ENCODE results near the gene SGK1. TPM values are rescaled to one million over a fixed set of nuclear protein-coding genes. Genes with fewer than 3 reads are reported as not detected.
A peak's percentile ranks its signal among the peaks of the same experiment; 100 is the strongest.

SGK1 gene
- total RNA-seq, 4 donors from 2014 or later: 46.2 to 1,239 (median 876) TPM

GRCh38 chr6:134166511-134167261, 151.2 kb downstream of the SGK1 start:
- peaks cover 0 to 15% (median 0%) of the 10 kb centered on the region in 4 donors for H3K4me1 ChIP-seq
- peak; percentile 19 for TF ChIP-seq POLR2A (IDR thresholded peaks at IDR 0.05)
- no peak for TF ChIP-seq EP300 (IDR thresholded peaks at IDR 0.05; ENCODE audit: low read depth)
- peak in 1 of 3 donors; percentile 1 for TF ChIP-seq POLR2AphosphoS5 (IDR thresholded peaks at IDR 0.05)
- in situ Hi-C loops (cut with MboI; ENCODE audit: low pct_ligation_motif_present in 1 of 4, low pct_unique_long_range_greater_than_20kb in 1 of 4, low sequenced_read_pairs in 3 of 4): loop anchor here (5.0 to 25.0 kb wide), 6 partner anchors 471 to 771 kb away; no protein-coding TSS in a partner anchor
- no peak overlapping the region for H3K4me3 ChIP-seq
- H3K27ac ChIP-seq: peak overlapping the region in 2 of 4 donors; percentile 4 to 51
- H3K27me3 ChIP-seq: no peaks in the 10 kb centered on the region
- DNase-seq: no peak
- intact Hi-C loops (cut with DNase I; ENCODE audit: low total_unique reads): no loop called here
- H3K36me3 ChIP-seq: peaks cover 0 to 21% (median 10%) of the 10 kb centered on the region in 4 donors
- H3K9me3 ChIP-seq: no peaks in the 10 kb centered on the region
- 75 to 81% methylated on average over 6 to 7 of the region's 7 CpGs for WGBS, 2 donors (ENCODE audit: low coverage in 1 of 2)

DNA sequence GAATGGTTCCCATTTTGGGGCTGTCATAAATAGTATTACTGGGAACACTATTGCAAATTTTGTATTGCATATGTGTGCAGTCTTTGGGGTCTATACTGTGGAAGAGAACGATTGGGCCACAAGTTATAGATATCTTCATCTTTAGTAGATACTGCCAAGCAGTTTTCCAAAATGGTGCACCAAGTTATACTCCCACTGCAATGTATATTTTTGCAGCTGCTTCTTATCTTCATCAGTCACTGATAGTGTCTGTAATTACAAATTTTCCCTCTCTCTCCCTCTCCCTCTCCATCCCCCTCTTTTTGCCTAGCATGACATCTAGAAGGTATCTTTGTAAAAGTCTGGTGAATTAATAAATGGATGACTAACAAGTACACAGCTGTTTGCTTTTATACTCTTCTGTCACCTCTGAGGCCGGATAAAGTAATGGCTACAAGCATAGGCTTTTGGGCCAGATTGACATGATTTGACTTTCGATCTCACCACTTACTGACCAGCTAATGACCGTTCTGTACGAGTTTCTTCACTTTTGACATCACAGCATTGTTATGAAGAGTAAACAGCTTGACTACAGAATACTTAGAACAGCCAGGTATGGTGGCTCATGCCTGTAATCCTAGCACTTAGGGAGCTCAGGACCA, 152.2 kb downstream of the SGK1 start:
- intact Hi-C loops (cut with DNase I; ENCODE audit: low total_unique reads): no loop called here
- Histone ChIP-seq H3K36me3 (peaks cover 0 to 18% (median 5%) of the 10 kb centered on the region in 4 donors), H3K9me3 (no peaks in the 10 kb centered on the region), H3K4me3 (no peak overlapping the region), H3K27me3 (no peaks in the 10 kb centered on the region), H3K27ac (peak overlapping the region in 2 of 4 donors; percentile 4 to 51), H3K4me1 (peaks cover 0 to 22% (median 0%) of the 10 kb centered on the region in 4 donors)
- in situ Hi-C loops (cut with MboI; ENCODE audit: low pct_ligation_motif_present in 1 of 4, low pct_unique_long_range_greater_than_20kb in 1 of 4, low sequenced_read_pairs in 3 of 4): loop anchor here (5.0 to 25.0 kb wide), 6 partner anchors 472 to 772 kb away; no protein-coding TSS in a partner anchor
- TF ChIP-seq POLR2A (IDR thresholded peaks at IDR 0.05) (no peak), EP300 (IDR thresholded peaks at IDR 0.05; ENCODE audit: low read depth) (no peak), POLR2AphosphoS5 (IDR thresholded peaks at IDR 0.05) (no peak)
- TF ChIP-seq, protein P1, sequence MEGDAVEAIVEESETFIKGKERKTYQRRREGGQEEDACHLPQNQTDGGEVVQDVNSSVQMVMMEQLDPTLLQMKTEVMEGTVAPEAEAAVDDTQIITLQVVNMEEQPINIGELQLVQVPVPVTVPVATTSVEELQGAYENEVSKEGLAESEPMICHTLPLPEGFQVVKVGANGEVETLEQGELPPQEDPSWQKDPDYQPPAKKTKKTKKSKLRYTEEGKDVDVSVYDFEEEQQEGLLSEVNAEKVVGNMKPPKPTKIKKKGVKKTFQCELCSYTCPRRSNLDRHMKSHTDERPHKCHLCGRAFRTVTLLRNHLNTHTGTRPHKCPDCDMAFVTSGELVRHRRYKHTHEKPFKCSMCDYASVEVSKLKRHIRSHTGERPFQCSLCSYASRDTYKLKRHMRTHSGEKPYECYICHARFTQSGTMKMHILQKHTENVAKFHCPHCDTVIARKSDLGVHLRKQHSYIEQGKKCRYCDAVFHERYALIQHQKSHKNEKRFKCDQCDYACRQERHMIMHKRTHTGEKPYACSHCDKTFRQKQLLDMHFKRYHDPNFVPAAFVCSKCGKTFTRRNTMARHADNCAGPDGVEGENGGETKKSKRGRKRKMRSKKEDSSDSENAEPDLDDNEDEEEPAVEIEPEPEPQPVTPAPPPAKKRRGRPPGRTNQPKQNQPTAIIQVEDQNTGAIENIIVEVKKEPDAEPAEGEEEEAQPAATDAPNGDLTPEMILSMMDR (IDR thresholded peaks at IDR 0.05): no peak
- no peak for DNase-seq
- 87 to 93% methylated on average over 4 to 5 of the region's 5 CpGs for WGBS, 2 donors (ENCODE audit: low coverage in 1 of 2)

DNA sequence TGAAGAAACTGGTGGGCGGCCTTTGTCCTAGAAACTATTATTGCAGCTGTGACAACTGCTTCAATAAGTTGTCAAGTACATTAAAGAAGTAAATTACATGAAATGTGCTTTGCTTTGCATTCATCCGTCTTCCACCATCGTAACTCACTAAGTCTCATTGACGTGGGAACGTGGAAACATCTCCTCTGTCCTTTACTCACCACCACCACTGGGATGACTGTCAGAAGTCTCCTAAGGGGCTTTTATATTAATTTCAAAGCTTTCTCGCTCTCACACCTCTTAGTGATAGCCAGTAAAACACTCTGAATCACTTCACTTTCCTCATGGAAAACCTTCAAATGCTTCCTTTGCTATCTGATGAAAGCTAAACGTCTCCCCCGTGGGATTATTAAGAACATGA, 153.6 kb downstream of the SGK1 start:
- H3K9me3 ChIP-seq: no peaks in the 10 kb centered on the region
- TF ChIP-seq POLR2A (IDR thresholded peaks at IDR 0.05) (no peak), POLR2AphosphoS5 (IDR thresholded peaks at IDR 0.05) (no peak), EP300 (IDR thresholded peaks at IDR 0.05; ENCODE audit: low read depth) (no peak)
- TF ChIP-seq, protein P1 (IDR thresholded peaks at IDR 0.05): no peak
- peaks cover 0 to 26% (median 0%) of the 10 kb centered on the region in 4 donors for H3K4me1 ChIP-seq
- no peak overlapping the region for H3K27ac ChIP-seq
- H3K4me3 ChIP-seq: no peak overlapping the region
- no peak for DNase-seq
- in situ Hi-C loops (cut with MboI; ENCODE audit: low pct_ligation_motif_present in 1 of 4, low pct_unique_long_range_greater_than_20kb in 1 of 4, low sequenced_read_pairs in 3 of 4) (loop anchor here in 3 of 4 donors (10.0 to 25.0 kb wide), 5 partner anchors 473 to 773 kb away; no protein-coding TSS in a partner anchor), intact Hi-C loops (cut with DNase I; ENCODE audit: low total_unique reads) (no loop called here)
- H3K27me3 ChIP-seq: no peaks in the 10 kb centered on the region
- WGBS, 2 donors (ENCODE audit: low coverage in 1 of 2): 83% methylated on average over 5 to 8 of the region's 8 CpGs
- H3K36me3 ChIP-seq: peaks cover 0 to 4% (median 0%) of the 10 kb centered on the region in 4 donors

- in situ Hi-C loops (cut with MboI; ENCODE audit: low pct_ligation_motif_present in 1 of 4, low pct_unique_long_range_greater_than_20kb in 1 of 4, low sequenced_read_pairs in 3 of 4): loop anchor here in 3 of 4 donors (10.0 to 25.0 kb wide), 5 partner anchors 474 to 774 kb away; no protein-coding TSS in a partner anchor
These were observed 155.0 kb downstream of the SGK1 start for GRCh38 chr6:134162932-134163331.

More at GRCh38 chr6:134162932-134163331, 155.0 kb downstream of the SGK1 start:
- no peaks in the 10 kb centered on the region for H3K9me3 ChIP-seq
- TF ChIP-seq EP300 (IDR thresholded peaks at IDR 0.05; ENCODE audit: low read depth) (peak; percentile 96), POLR2AphosphoS5 (IDR thresholded peaks at IDR 0.05) (peak in 2 of 3 donors; percentile 77 to 79)
- TF ChIP-seq, protein P1 (IDR thresholded peaks at IDR 0.05): no peak
- peak overlapping the region in 3 of 4 donors; percentile 56 to 66 (median 61) for H3K27ac ChIP-seq
- H3K27me3 ChIP-seq: no peaks in the 10 kb centered on the region
- no peak overlapping the region for H3K4me3 ChIP-seq
- intact Hi-C loops (cut with DNase I; ENCODE audit: low total_unique reads): no loop called here
- peaks cover 0 to 22% (median 0%) of the 10 kb centered on the region in 4 donors for H3K4me1 ChIP-seq
- DNase-seq: peak; percentile 53
- H3K36me3 ChIP-seq: no peaks in the 10 kb centered on the region
- 13 to 60% methylated on average over 1 to 3 of the region's 3 CpGs for WGBS, 2 donors (ENCODE audit: low coverage in 1 of 2)
